Measurements from ENCODE around the gene FAM168A.

The FAM168A gene, protein sequence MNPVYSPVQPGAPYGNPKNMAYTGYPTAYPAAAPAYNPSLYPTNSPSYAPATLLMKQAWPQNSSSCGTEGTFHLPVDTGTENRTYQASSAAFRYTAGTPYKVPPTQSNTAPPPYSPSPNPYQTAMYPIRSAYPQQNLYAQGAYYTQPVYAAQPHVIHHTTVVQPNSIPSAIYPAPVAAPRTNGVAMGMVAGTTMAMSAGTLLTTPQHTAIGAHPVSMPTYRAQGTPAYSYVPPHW

DNA sequence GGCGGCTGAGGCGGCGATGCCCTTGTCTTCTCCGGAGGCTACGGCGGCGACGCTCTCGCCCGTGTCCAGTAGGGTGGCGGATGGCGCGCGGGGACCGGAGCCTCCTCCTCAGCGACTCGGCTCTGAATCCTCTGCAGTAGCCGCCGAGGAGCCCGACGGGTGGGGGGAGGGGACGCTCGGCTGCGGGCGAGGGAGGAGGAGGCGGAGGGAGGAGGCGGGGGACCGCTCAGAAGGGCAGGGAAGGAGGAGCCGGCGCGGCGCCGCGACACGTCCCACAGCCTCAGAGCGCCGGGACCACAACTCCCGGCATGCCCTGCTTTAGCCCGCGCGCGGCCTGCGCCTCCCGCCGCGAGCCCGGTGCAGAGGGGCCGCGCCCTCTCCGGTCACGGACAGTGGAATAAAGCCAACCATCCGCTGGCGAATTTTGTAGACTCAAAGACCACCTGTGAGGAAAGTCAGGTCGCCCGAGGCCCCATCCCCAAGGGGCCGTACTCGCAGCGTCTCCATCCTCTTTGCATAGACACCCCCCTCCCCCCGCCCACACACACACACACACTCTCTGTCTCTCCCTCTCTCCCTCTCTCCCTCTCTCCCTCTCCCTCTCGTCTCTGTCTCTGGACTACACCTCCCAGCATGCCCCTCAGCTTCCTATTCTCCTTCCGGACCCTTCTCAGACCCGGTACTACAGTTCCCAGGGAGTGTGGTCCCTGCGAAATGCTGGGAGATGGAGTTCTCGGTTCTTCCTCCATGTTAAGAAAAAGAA is at the start of gene FAM168A:
Gene FAM168A (minus strand): TSS at position 157 of the 763 bp plus-strand sequence. CDS start 129,638 bp downstream, outside the sequence.
- DNase-seq (ENCODE audit: low read depth in 2 of 2), result peak; percentile 81 to 87

DNA sequence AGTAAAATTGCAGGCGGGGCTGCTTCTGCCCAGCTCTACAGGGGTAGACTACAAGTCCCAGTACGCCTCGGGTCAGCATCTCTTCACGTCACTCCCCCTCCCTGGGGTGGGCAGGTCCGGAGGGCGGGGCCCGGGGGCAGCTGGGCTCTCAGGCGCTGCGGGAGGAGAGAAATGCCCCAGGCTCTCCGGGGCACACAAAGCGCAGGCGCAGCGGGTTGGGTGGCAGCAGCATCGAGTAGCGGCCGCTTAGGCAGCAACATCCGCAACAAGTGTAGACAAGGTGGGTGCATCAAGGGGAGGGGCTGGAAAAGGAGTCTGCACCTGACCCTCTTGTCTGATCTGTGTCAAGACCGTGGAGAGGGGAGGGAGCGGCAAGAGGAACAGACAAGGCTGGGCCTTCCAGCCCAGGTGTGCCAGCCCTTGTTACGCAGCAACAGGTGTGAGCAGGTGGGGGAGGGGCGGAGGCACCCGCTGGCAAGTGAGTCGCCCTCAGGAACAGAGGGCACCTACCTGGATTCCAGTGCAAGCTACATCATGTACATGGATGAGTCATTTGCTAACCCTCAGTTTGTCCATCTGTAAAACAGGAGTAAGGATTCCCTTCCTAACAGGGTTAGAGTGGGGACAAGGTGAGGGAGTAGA is 49.7 kb upstream of the FAM168A start:
- DNase-seq (ENCODE audit: low read depth in 2 of 2), result peak; percentile 80 to 84

DNA sequence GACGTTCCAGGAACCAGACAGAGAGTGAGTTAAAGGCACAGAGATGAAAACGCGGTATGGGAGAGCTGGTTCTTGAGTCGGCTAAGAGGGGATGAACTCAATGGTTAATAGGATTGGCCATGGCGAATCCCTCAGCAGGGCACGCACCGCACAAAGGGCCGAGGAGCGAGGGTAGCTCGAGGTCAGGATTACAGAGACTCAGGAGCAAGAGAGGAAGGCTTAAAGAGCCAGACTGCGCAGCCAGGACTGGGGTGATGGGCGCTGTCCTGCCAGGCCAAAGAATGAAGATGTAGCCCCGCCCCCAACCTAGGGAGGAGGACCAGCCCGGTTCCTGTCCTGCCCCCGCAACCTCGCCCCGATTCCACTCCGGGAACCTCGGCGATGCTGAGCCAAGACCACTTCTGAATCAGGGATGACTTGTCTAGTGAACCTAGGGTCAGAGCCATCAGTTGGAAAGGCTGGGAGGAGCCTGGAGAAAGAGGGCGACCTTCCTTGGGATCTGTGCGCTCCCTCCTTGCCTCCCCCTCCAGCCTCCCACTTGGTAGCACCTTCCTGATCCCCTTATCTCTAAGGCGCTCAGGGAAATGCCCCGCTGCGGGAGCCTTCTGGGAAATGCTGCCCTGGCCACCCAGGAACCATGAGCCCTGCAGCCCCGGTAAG is 48.2 kb upstream of the FAM168A start, which contains the start of gene PLEKHB1:
Gene PLEKHB1 (plus strand): TSS at position 610 of the 660 bp plus-strand sequence. CDS start 28 bp downstream, at position 638.
- no peak for DNase-seq (ENCODE audit: low read depth in 2 of 2)

DNA sequence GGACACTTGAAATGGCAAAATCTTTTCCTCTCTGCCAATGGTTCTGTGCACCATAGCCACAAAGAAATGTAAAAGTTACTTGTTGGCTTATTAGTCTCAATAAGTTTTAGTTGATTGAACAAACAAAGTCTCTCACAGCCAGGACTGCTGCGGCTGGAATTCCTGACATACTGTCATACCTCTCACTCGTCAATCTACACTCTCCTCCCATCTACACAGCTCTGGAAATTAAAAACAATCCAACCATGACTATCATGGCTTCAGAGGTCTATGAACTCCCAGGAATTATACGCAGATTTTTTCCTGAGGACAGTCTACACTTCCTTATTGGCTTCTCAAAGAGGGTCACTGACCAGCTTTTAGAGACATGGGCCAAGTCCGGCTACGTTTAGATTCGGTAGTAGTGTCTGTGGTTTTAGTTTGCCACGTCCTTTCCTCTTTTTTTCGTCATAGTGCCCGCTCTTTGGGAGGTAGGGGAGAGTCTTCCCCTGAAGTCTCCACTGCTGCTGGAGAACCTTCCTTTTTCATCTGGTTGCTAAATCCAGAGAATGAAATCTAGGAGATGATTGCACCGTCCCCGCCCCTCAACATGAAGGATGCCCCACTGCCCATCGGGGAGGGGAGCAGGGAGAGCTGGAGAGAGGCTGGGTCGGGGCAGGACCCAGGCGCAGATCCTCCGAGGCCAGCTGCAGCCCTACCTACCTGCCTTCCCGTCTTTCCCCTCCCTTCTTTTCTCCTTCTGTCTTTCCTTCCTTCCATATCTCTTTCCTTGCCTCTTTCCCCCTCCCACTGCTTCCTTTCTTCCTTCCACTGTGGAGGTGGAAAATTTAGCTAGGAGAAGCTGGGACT is 47.4 kb upstream of the FAM168A start:
- no peak for DNase-seq (ENCODE audit: low read depth in 2 of 2)

DNA sequence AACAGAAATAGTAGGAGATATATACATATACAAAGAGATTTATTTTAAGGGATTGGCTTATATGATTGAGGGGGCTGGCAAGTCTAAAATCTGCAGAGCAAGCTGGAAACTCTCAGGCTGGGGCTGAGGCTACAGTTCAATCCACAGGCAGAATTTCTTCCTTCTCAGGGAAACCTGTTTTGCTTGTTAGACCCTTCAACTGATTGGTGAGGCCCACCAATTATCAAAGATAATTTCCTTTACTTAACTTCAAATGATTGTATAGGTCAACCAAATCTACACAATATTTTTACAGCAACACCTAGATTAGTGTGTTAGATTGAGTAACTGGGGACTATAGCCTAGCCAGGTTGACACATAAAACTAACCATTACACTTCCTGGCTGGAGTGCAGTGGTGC is 43.8 kb upstream of the FAM168A start:
- DNase-seq (ENCODE audit: low read depth in 2 of 2), result no peak

DNA sequence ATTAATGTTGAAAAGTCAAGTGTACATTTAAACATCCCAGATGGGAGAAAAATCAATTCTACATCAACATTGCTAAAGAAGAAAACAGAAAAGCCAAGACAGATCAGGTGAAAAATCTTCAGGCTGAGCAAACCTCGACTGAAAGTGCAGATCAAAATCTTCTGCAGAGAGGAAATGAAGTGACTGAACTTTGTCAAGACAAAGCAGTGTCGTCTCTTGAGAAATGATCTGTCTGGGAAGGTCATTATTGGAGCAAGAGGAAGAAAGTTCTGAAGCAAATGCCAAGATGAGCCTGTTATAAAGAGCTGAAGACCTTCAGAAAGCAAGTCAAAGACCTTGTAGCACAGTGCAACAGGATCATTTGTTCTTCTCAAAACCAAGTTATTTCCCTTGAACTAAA is 42.7 kb upstream of the FAM168A start:
- DNase-seq (ENCODE audit: low read depth in 2 of 2), result no peak

DNA sequence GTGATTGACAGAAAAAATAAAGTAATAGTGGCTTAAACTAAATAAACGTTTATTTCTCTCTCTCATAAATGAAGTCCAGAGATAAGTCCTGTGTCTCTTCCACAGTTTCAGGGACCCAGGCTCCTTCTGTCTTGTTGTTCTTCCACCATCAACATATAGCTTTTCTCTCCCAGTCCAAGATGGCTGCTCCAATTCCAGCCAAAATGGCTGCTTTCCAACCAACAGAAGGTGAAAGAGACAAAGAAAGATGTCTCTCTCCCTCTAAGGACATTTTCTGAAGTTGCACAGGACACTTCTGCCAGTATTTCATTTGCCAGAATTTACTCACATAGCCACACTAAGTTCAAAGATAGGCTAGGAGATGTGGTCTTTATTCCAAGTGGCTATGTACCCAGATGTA is 39.1 kb upstream of the FAM168A start:
- DNase-seq (ENCODE audit: low read depth in 2 of 2), result no peak

DNA sequence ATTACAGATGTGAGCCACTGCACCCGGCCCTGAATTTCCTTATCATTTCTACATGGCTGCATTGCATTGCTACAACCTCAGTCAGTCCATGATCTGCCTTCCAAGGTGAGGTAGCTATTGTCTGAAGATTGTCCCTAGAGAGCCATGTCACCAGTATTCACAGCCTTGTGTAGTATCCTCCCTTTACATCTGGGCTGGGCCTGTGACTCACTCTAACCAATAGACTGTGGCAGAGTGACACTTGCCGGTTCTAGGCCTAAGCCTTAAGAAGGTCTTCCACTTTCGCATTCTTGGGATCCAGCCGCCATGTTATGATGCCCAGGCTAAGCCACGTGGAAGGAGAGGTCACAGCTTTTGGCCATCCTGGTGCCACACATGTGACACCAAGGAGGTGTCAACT is 38.3 kb upstream of the FAM168A start:
- DNase-seq (ENCODE audit: low read depth in 2 of 2), result no peak

DNA sequence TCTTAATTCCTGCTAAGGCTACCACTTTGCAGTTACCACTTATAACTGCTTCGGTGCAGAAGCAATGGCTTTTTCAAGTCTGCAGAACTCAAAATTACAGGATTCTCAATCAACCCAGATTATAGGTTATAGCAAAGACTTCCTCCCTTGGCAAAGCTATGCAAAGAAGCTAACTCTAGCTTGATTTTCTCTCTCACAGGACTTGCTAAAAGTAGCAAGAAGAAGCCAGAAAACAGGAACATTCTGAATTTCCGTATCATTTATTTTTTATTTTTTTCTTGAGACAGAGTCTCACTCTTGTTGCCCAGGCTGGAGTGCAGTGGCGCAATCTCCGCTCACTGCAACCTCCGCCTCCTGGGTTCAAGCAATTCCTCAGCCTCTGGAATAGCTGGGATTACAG is 37.8 kb upstream of the FAM168A start:
- no peak for DNase-seq (ENCODE audit: low read depth in 2 of 2)

DNA sequence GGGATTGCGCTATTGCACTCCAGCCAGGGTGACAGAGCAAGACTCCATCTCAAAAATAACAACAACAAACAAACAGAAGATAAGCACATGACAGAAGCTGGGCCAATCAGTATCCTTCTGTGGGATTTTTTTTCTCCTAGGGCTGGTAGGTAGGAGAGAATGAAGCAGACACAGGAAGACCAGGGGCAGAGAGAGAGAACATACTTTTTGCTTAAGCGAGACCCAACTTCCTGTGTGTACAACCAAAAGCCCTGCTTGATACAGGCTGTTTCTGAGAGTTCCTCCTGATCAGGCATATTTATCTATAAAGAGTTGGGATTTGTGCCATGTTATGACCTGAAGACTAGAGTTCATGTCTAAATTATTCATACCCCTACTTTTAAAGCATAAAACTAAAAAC is 36.1 kb upstream of the FAM168A start:
- DNase-seq (ENCODE audit: low read depth in 2 of 2), result no peak

DNA sequence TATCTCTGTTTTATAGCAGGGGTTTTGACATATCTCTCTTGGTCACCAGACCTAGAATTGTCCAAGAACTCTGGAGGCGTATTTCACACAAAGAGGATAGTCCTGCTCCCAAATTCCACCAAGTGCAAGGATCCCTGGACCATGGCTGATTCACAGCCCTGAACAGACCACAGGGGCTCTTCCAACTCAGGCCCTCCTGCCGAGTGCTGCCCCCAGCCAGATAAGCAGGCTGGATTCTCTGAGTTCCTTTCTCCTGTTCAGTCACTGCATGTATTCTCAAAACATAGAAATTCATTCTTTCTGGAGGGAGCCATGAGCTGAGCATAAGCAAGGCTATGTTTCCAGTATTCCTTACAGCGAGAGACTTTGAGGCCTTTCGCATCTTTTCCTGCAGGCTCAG is 35.1 kb upstream of the FAM168A start:
- DNase-seq (ENCODE audit: low read depth in 2 of 2), result no peak

DNA sequence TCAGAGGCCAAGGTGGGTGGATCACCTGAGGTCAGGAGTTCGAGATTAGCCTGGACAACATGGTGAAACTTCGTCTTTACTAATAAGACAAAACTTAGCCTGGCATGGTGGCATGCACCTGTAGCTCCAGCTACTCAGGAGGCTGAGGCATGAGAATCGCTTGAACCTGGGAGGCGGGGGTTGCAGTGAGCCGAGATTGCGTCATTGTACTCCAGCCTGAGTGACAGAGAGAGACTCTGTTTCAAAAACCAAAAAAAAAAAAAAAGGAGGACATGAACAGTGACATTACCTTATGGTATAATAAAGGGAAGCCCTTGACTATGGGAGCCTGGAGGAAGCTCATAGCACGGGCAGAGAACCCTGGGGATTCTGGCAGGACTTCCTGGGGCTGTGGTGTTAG is 32.0 kb upstream of the FAM168A start:
- DNase-seq (ENCODE audit: low read depth in 2 of 2), result no peak

DNA sequence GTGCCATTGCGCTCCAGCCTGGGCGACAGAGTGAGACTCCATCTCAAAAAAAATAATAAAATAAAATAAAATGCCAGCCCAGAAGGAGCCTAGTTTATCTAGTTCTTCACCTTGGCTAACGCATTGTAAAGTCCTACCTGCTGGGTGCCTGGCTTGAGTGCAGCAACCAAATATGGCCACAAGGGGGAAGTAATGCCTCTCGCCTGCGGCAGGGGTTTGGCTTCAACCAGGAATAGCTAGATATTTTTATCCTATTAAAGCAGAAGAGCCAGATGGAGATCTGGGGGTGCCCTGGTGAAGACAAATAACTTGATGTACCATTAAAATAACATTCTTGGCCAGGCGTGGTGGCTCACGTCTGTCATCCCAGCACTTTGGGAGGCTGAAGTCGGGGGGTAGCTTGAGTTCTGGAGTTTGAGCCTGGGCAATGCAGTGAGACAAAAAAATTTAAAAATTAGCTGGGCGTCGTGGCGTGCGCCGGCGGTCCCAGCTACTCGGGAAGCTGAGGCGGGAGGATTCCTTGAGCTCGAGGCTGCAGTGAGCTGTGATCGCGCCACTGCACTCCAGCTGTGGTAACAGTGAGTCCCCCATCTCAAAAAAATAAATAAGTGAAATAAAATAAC is 27.9 kb upstream of the FAM168A start:
- DNase-seq (ENCODE audit: low read depth in 2 of 2), result peak; percentile 32 to 36

DNA sequence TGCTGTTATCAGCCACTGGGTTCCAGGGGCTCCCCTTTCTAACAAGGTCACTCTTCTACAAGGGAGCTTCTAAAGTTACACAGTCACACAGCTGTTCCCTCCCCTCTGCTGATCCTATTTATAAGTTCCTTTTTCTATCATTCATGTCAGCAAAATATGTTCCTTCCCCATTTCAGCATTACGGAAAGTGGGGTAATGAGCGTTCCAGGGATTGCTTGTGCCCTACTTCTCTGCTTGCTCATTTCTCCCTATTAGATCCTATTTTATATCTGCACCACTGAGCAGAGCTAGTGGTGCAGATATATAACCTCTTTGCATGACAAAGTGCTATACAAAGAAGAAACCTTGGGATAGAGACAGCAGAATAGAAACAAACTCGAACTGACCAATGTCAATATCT is 25.8 kb upstream of the FAM168A start:
- no peak for DNase-seq (ENCODE audit: low read depth in 2 of 2)

DNA sequence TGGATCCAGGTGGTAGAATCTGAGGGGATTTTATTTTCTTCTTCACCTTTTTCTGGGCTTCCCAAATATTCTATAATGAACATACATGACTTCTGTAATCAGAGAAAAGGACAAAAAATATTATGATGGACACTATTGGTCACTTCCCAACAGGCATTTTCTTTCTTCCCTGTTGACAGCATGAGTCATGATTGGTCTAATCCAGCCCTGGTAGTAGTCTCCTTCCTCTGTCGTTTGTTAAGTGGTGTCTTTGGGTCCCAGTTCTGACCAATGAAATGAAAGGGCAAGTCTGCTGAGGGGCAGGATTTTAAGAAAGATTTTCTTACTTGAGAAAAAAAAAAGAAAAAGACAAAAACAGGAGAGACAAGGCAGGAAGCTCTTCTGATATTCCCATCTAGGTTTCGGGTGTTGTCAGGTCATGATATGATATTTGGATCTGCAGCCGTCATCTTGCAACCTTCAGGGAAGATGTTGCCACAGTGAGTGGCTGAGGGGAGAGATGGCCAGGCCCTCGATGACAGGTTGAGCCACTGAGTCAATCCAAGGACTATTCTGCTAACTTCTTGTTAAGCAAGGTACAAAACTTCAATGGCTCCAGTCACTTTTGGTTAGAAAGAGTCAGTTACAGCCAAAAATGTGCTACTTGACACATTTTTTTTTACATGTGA is 25.1 kb upstream of the FAM168A start:
- no peak for DNase-seq (ENCODE audit: low read depth in 2 of 2)

DNA sequence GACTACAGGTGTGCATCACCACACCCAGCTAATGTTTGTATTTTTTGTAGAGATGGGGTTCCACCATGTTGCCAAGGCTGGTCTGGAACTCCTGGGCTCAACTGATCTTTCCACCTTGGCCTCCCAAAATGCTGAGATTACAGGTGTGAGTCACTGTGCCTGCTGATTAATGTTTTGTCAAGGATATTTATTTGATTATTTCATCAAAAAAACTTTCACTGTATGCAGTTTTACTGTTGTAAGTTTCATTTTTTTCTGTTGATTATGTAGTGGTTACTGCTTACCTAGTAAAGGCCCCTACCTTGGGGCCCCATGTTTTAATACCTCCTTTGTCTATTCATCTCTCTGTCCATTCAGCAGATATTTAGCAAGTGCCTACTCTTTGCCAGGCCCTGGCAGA is 16.7 kb upstream of the FAM168A start:
- DNase-seq (ENCODE audit: low read depth in 2 of 2), result no peak

DNA sequence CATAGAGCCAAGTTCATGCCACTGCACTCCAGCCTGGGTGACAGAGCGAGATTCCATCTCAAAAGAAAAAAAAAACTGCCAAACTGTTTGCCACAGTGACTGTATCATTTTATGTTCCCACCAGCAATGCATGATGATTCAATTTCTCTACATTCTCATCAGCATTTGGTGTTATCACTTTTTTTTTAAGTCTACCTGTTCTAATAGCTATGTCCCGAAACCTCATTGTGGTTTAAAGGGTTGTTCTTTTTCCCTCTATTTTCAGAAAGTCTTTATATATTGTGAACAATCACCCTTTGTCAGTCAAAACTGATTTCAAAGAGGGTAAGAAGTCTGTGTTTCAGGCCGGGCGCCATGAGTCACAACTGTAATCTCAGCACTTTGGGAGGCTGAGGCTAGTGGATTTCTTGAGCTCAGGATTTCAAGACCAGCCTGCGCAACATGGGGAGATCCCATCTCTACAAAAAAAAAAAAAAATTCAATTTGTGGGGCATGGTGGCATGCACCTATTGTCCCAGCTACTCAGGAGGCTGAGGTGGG is 14.8 kb upstream of the FAM168A start:
- no peak for DNase-seq (ENCODE audit: low read depth in 2 of 2)

DNA sequence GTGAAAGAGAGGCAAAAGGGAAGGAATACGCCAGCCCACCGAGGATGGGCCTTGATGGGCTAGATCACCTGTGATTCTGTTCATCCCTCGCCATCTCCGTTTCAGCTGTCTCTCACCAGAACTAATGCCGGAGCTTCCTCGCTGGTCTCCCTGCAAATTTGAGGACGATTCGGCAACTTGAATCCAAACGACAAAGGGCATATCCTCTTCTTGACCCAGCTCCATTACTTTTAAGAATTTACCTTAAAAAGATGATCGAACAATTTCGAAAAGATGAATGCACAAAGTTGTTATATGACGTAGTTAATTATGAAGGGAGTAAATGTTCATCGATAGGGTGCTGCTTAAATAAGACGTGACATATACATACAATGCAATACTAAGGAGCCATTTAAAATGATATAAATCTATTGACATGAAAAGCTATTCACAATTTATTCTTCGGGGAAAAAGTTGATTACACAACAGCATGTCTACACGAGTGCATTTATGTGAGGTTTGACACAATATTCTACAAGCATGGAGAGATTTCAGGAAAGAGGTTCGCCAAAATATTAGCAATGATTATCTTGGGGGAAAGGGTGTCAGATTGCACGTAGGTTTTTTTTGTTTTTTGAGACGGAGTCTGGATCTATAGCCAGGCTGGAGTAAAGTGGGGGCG is 937 bp upstream of the FAM168A start:
- no peak for DNase-seq (ENCODE audit: low read depth in 2 of 2)

DNA sequence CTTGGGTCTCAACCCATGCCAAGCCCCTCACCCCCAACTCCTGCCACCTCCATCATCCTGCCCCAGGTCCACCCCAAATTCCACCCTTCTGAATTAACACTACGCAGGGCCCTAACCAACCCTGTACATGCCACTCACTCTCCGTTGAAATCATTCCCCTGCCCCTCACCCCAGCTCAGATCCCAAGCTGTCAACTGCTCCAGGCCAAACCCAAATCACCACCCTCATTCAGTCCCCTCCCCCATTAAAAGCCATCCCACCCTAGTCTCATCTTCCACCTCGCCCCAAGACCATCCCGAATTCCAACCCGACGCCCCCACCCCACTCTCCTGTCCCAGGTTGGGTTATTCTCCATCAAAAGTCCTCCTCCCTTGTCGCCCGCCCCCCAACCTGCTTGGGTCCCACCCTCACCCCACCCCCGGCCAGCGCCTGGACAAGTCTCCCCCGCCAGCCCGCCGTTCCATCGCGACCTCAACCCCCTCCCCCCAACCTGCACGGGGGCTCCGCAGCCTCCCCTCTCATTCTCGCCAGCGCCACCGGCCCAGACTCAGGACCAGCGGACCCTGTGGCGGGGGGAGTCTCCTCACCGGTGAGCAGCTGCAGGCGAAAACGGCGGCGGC is 466 bp downstream of the FAM168A start:
- no peak for DNase-seq (ENCODE audit: low read depth in 2 of 2)
